ENCODE data around the gene SPOCD1. TPM values are rescaled to one million over a fixed set of nuclear protein-coding genes. Genes with fewer than 3 reads are reported as not detected.

SPOCD1 gene
- total RNA-seq, 1 donor from 2014 or later = not detected

- TF ChIP-seq, protein P1, sequence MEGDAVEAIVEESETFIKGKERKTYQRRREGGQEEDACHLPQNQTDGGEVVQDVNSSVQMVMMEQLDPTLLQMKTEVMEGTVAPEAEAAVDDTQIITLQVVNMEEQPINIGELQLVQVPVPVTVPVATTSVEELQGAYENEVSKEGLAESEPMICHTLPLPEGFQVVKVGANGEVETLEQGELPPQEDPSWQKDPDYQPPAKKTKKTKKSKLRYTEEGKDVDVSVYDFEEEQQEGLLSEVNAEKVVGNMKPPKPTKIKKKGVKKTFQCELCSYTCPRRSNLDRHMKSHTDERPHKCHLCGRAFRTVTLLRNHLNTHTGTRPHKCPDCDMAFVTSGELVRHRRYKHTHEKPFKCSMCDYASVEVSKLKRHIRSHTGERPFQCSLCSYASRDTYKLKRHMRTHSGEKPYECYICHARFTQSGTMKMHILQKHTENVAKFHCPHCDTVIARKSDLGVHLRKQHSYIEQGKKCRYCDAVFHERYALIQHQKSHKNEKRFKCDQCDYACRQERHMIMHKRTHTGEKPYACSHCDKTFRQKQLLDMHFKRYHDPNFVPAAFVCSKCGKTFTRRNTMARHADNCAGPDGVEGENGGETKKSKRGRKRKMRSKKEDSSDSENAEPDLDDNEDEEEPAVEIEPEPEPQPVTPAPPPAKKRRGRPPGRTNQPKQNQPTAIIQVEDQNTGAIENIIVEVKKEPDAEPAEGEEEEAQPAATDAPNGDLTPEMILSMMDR (IDR thresholded peaks at IDR 0.05; ENCODE audit: borderline replicate concordance) = no peak
- no peaks in the 10 kb centered on the region for H3K36me3 ChIP-seq
- peaks cover 6% of the 10 kb centered on the region for H3K27me3 ChIP-seq (ENCODE audit: low read depth)
- peaks cover 10% of the 10 kb centered on the region for H3K4me1 ChIP-seq
- H3K4me3 ChIP-seq = no peak overlapping the region
- DNase-seq = no peak
- no peaks in the 10 kb centered on the region for H3K9me3 ChIP-seq (replicated peaks)
- H3K27ac ChIP-seq (replicated peaks) = no peak overlapping the region
- intact Hi-C loops (cut with micrococcal nuclease) = no loop called here
These were observed 20.8 kb upstream of the SPOCD1 start for GRCh38 chr1:31836638-31837037.

DNA sequence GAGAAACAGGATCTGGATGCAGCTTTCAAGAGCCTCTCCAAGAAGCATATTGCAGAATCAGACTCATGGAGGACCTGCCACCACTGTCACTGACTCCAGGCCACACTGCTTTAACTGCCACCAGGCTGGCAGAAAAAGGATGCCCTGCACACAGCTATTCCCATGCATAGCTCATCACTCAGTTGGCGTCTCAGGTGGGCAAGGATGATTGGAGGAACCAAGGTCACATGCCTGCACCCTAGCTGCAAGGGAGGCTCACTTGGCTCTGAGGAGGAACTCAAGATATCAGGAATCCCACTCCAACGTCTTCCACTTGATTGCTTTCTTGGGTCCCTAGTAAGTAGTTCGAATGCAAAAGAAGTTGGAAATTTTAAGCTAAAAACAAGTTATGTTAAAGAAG, 19.6 kb upstream of the SPOCD1 start:
- TF ChIP-seq, protein P1 (IDR thresholded peaks at IDR 0.05; ENCODE audit: borderline replicate concordance) = no peak
- H3K27me3 ChIP-seq (ENCODE audit: low read depth) = peaks cover 11% of the 10 kb centered on the region
- intact Hi-C loops (cut with micrococcal nuclease) = no loop called here

GRCh38 chr1:31834501-31834900, 18.7 kb upstream of the SPOCD1 start:
- no peak overlapping the region for H3K27ac ChIP-seq (replicated peaks)
- H3K9me3 ChIP-seq (replicated peaks) = no peaks in the 10 kb centered on the region
- H3K4me3 ChIP-seq = no peak overlapping the region
- H3K4me1 ChIP-seq = peaks cover 10% of the 10 kb centered on the region
- no peaks in the 10 kb centered on the region for H3K36me3 ChIP-seq
- H3K27me3 ChIP-seq (ENCODE audit: low read depth) = peaks cover 20% of the 10 kb centered on the region
- intact Hi-C loops (cut with micrococcal nuclease) = no loop called here
- no peak for DNase-seq
- TF ChIP-seq, protein P1 (IDR thresholded peaks at IDR 0.05; ENCODE audit: borderline replicate concordance) = no peak

More for the DNA sequence above, 19.6 kb upstream of the SPOCD1 start:
- H3K36me3 ChIP-seq = no peaks in the 10 kb centered on the region
- no peak for DNase-seq
- no peaks in the 10 kb centered on the region for H3K9me3 ChIP-seq (replicated peaks)
- no peak overlapping the region for H3K4me3 ChIP-seq
- H3K27ac ChIP-seq (replicated peaks) = no peak overlapping the region
- H3K4me1 ChIP-seq = peaks cover 10% of the 10 kb centered on the region

DNA sequence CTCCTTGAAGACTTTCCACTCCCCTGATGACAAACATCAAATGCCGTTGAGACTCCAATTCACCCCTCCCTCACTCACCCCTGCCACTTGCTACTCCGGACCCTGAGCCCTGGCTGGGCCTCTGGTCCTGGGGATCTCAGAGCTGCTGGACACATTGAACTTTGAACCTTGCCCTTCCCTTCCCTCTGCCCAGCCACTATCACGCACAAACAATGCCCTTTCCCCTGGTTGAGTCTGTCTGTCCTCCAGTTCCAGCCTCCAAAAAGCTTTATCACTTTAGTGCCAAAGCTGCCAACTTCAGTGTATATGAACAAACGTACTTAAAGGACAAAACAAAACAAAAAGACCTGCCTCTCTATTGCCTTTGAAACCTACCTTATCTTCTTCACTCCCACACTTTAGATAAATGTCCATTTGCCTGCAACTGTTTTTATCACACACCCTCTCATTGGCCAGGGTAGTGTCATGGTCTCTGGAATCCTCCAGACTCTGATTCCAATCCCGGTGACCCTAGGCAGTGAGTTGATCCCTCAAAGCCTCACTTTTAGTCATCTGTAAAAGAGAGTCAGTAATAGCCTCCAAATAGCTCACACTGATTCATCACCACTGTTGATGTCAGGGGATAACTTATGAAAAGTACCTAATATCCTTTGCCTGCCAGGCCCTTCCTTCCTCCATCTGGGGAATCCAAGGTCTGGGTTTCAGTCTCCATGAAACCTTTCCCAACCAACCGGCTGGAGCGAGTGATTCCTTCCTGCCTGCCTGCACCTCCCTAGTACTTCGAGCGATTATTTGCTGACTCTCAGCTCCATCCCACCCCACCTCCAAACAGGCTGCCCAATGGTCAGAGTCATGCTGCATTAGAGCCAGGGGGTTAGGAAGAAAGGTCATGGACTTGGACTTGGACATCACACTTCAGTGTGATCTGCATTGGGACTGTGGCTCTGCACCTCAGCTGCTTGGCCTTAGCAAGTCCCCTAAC, 15.9 kb upstream of the SPOCD1 start:
- TF ChIP-seq, protein P1 (IDR thresholded peaks at IDR 0.05; ENCODE audit: borderline replicate concordance) = no peak
- Histone ChIP-seq H3K9me3 (replicated peaks) (no peaks in the 10 kb centered on the region), H3K4me1 (peaks cover 10% of the 10 kb centered on the region), H3K4me3 (no peak overlapping the region), H3K27ac (replicated peaks) (no peak overlapping the region), H3K27me3 (ENCODE audit: low read depth) (peaks cover 16% of the 10 kb centered on the region), H3K36me3 (no peaks in the 10 kb centered on the region)
- intact Hi-C loops (cut with micrococcal nuclease) = no loop called here
- no peak for DNase-seq

DNA sequence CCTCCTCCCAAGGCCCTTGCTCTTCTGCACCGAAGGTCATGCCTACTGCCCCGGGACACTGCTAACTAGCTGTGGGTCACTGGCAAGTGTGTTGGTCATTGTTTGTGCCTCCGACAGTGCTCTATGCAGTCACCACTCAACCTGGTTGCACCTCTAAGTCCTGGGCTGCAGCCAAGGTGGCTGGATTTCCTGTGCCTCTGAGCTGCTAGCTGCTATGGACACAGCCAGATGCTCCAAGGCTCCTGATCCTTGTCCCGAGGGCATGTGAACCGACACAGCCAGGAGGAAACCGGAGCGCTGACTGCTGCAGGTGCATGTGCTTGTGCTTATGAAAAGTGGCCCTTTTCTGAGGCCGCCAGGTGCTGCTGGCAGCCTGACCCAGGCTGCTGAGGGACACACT, 14.7 kb upstream of the SPOCD1 start:
- Histone ChIP-seq H3K4me3 (no peak overlapping the region), H3K27me3 (ENCODE audit: low read depth) (peaks cover 16% of the 10 kb centered on the region), H3K4me1 (peaks cover 10% of the 10 kb centered on the region), H3K9me3 (replicated peaks) (no peaks in the 10 kb centered on the region), H3K27ac (replicated peaks) (no peak overlapping the region), H3K36me3 (no peaks in the 10 kb centered on the region)
- TF ChIP-seq, protein P1 (IDR thresholded peaks at IDR 0.05; ENCODE audit: borderline replicate concordance) = no peak
- intact Hi-C loops (cut with micrococcal nuclease) = no loop called here
- no peak for DNase-seq

All from left ventricle myocardium inferior (tissue), 1 donor.